Esophagus squamous epithelium (tissue), 5 donors: ENCODE measurements around the gene PLD5. TPM values are rescaled to one million over a fixed set of nuclear protein-coding genes. Genes with fewer than 3 reads are reported as not detected.

Source experiments
- DNase-seq: peaks from one replicate; lab custom pipeline; 2025; lab: John Stamatoyannopoulos, UW
- H3K27ac ChIP-seq, 4 donors: fragments of 200-600 bp; sonication (generic); one replicate each; pipeline ENCODE4 v1.5.1; 2016 to 2019; ENCODE audit warnings: mild to moderate bottlenecking in 1 of 4
- H3K27me3 ChIP-seq, 4 donors: fragments of 200-600 bp; sonication (generic); 1 replicate in 3 of 4; 2 replicates in 1 of 4; pipeline versions ENCODE4 v1.5.1 to v1.6.0; 2017 to 2021; ENCODE audit warnings: antibody characterized with exemption in 1 of 4
- H3K36me3 ChIP-seq, 3 donors: fragments of 200-600 bp; sonication (generic); one replicate each; pipeline ENCODE4 v1.5.1; 2016 to 2019
- H3K4me1 ChIP-seq, 3 donors: fragments of 200-600 bp; sonication (generic); one replicate each; pipeline ENCODE4 v1.5.1; 2017 to 2019
- H3K4me3 ChIP-seq, 4 donors: fragments of 200-600 bp; sonication (generic); 1 replicate in 3 of 4; 2 replicates in 1 of 4; pipeline ENCODE4 v1.5.1; 2016 to 2019; ENCODE audit warnings: mild to moderate bottlenecking in 2 of 4, moderate library complexity in 1 of 4
- H3K9me3 ChIP-seq, 3 donors: fragments of 200-600 bp; sonication (generic); one replicate each; pipeline ENCODE4 v1.5.1; 2016 to 2019
- CTCF ChIP-seq, 6 experiments: fragments of 450-650 bp in 4 of 6; fragments of 200-600 bp in 2 of 6; sonication (generic) in 2 of 6; IDR thresholded peaks; one replicate each; pipeline ENCODE4 v1.5.1; 2016 to 2019; ENCODE audit warnings: antibody characterized with exemption in 6 of 6, mild to moderate bottlenecking in 4 of 6, moderate library complexity in 4 of 6
- POLR2A ChIP-seq, 4 donors: fragments of 450-650 bp; IDR thresholded peaks; one replicate each; pipeline ENCODE4 v1.6.1; 2017; ENCODE audit warnings: antibody characterized with exemption in 4 of 4, mild to moderate bottlenecking in 4 of 4, moderate library complexity in 3 of 4
- WGBS, 2 donors: methylation state at CpG; one replicate each; pipeline ENCODE4 v1.1.5; 2018; 5-methylcytosine and 5-hydroxymethylcytosine counted together
- intact Hi-C: fragments of 100-400 bp; cut with DNase I; formaldehyde crosslinking; loops from one replicate; pipeline ENCODE4 v1.15.0; 2022
- total RNA-seq, 4 donors: library from RNA; depleted of rRNA; stranded (reverse); fragments of >200 nt; gene quantifications; one replicate each; pipeline ENCODE4 v1.1.0, GENCODE V29; 2016
- donor health status: DM: yes; HTN: yes; CAD: no.

Gene PLD5
- total RNA-seq, 4 donors from 2014 or later = 0.18 to 0.57 TPM; not detected in 2

DNA sequence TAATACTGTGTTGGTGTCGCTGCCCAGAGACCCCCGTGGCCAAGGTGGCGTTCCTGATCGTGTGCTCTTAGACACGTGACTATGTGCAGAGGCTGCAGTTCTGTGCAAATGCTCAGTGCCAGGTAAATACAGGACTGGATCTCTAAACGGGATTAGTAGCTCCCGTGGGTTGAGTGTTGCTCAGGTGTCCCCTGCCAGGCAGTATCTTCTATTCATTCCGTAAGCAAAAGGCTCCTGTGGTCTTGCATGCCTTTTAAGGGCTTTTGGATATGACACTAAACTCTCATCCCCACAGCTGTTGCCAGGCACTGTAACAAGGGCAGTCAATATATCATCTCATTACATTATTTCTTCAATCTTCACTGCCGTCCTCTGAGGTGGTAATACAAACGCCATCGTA is 431.4 kb downstream of the PLD5 start:
- 69 to 78% methylated on average over 11 of the region's 11 CpGs for WGBS, 2 donors
- Histone ChIP-seq H3K27me3 (no peaks in the 10 kb centered on the region), H3K36me3 (no peaks in the 10 kb centered on the region), H3K4me1 (no peaks in the 10 kb centered on the region), H3K27ac (no peak overlapping the region), H3K9me3 (no peaks in the 10 kb centered on the region), H3K4me3 (no peak overlapping the region)
- no peak for DNase-seq
- TF ChIP-seq POLR2A (IDR thresholded peaks at IDR 0.05) (no peak), CTCF (IDR thresholded peaks at IDR 0.05) (no peak)
- intact Hi-C loops = no loop called here

DNA sequence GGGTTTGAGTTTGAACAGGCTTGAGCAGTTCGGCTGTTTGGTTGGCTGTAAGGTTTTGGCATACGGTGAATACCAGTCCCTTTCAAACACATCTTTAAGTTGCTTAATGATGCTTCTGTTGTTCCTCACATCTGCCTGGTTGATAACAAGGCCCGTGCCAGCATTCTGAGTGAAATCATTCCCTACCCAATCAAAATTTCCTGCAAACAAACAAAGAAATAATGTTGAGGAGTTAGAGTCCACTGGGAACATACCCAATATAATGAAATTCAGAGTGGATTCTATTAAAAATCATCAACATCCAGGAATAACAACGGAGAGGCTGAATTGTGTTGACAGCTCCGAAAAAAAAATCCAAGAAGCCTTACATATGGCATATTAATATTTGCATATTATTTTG is 434.6 kb downstream of the PLD5 start:
- Histone ChIP-seq H3K27ac (no peak overlapping the region), H3K36me3 (no peaks in the 10 kb centered on the region), H3K4me3 (no peak overlapping the region), H3K27me3 (no peaks in the 10 kb centered on the region), H3K4me1 (no peaks in the 10 kb centered on the region), H3K9me3 (no peaks in the 10 kb centered on the region)
- no peak for DNase-seq
- TF ChIP-seq CTCF (IDR thresholded peaks at IDR 0.05) (no peak), POLR2A (IDR thresholded peaks at IDR 0.05) (no peak)
- intact Hi-C loops = no loop called here
- 51 to 59% methylated on average over 5 of the region's 5 CpGs for WGBS, 2 donors

DNA sequence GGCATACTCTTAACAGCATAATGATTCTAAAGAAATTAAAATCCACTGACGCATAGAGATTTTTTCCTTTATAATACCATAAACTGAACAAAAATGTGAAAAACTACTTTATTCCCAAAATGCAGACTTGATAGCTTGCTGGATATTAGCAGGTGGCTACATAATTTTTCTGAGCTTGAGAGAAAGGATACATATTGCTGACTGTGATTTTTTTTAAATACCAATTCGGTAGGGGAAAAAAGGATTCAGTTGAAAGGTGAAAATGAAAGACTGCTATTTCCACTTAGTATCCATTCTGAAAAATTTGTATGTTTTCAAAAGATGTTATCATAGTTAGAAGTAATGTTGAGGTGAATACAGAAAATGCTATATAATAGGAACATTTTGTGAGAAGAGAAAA is 435.6 kb downstream of the PLD5 start:
- no peak overlapping the region for H3K27ac ChIP-seq
- no peak overlapping the region for H3K4me3 ChIP-seq
- no peaks in the 10 kb centered on the region for H3K36me3 ChIP-seq
- TF ChIP-seq CTCF (IDR thresholded peaks at IDR 0.05) (no peak), POLR2A (IDR thresholded peaks at IDR 0.05) (no peak)
- no peak for DNase-seq
- intact Hi-C loops = no loop called here
- H3K4me1 ChIP-seq = no peaks in the 10 kb centered on the region
- WGBS, 2 donors = 85% methylated on average over 2 of the region's 2 CpGs
- H3K27me3 ChIP-seq = no peaks in the 10 kb centered on the region
- no peaks in the 10 kb centered on the region for H3K9me3 ChIP-seq

DNA sequence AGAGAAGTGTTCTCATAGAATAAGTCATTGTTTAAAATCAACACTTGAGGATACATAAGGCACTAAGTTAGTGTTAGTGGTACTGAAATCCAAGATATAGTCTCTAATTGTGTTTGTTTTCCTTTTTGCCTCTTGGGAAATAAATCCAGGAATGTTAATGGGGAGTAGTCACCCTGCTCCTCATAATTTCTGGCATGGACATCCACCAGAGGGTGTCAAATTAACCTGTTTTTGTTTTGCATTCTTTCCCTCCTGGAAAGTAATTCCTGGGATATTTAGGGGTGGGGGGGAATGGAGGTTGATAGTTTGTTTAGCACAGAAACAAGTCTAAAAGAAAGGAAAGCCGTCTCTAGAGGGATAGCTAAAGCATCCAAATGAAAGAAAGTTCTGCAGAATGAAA is 437.8 kb downstream of the PLD5 start:
- TF ChIP-seq CTCF (IDR thresholded peaks at IDR 0.05) (no peak), POLR2A (IDR thresholded peaks at IDR 0.05) (no peak)
- WGBS, 2 donors = 50 to 63% methylated on average over 1 of the region's 1 CpG

DNA sequence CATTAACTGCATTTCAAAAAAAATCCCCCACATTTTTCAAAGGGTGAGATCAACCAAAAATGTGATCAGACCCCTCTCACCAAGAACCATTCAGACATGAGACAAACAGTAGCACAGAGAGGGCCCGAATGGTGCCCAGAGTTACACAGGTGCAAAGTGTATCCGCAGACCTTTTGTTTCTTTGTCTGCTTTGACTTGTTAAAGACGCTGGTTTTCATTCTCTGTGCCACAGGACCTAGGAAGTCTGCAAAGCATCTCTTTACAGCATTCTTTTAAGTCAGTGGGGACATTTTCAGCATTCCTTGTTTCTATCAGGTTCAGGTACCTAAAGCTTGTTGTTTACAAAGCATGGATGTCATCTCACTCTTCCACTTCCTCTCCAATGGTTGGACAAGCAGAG is 438.4 kb downstream of the PLD5 start:
- Histone ChIP-seq H3K4me1 (no peaks in the 10 kb centered on the region), H3K27ac (no peak overlapping the region), H3K4me3 (no peak overlapping the region), H3K27me3 (no peaks in the 10 kb centered on the region), H3K9me3 (no peaks in the 10 kb centered on the region), H3K36me3 (no peaks in the 10 kb centered on the region)
- TF ChIP-seq CTCF (IDR thresholded peaks at IDR 0.05) (no peak), POLR2A (IDR thresholded peaks at IDR 0.05) (no peak)
- DNase-seq = no peak
- intact Hi-C loops = no loop called here
- 54 to 61% methylated on average over 3 of the region's 3 CpGs for WGBS, 2 donors

More for the DNA sequence above, 437.8 kb downstream of the PLD5 start:
- intact Hi-C loops = no loop called here
- no peaks in the 10 kb centered on the region for H3K36me3 ChIP-seq
- H3K9me3 ChIP-seq = no peaks in the 10 kb centered on the region
- H3K27ac ChIP-seq = no peak overlapping the region
- no peaks in the 10 kb centered on the region for H3K27me3 ChIP-seq
- DNase-seq = no peak
- no peaks in the 10 kb centered on the region for H3K4me1 ChIP-seq
- H3K4me3 ChIP-seq = no peak overlapping the region
